Colon (tissue), 2 donors: ENCODE measurements around the gene HNRNPA3.
"Not testable (repeated sequence)": the region's sequence is repeated elsewhere in the genome, so short reads cannot be mapped to it uniquely, and the experiment has no call there.

Source experiments
- FAIRE-seq: peaks from 2 replicates; lab custom pipeline; 2012; peaks lifted over from hg19 to GRCh38; lab: Jason Lieb, UNC
- donor health status: control.
- donor health status: control.

The HNRNPA3 gene

GRCh38 chr2:177256026-177256425 is 43.4 kb downstream of the HNRNPA3 start:
- FAIRE-seq: no peak

GRCh38 chr2:177256695-177257094 is 44.1 kb downstream of the HNRNPA3 start:
- no peak for FAIRE-seq

GRCh38 chr2:177257471-177257870 is 44.9 kb downstream of the HNRNPA3 start:
- no peak for FAIRE-seq

GRCh38 chr2:177258059-177258458 is 45.5 kb downstream of the HNRNPA3 start:
- no peak for FAIRE-seq

GRCh38 chr2:177260379-177260778 is 47.8 kb downstream of the HNRNPA3 start:
- no peak for FAIRE-seq

GRCh38 chr2:177261116-177262060 is 48.8 kb downstream of the HNRNPA3 start:
- FAIRE-seq: no peak

GRCh38 chr2:177262092-177262491 is 49.5 kb downstream of the HNRNPA3 start:
- FAIRE-seq: no peak

GRCh38 chr2:177262958-177263450 is 50.4 kb downstream of the HNRNPA3 start:
- FAIRE-seq: no peak

GRCh38 chr2:177263451-177264208 is 51.0 kb downstream of the HNRNPA3 start:
- FAIRE-seq: no peak

- FAIRE-seq: no peak
Measured at GRCh38 chr2:177264209-177264692, 51.7 kb downstream of the HNRNPA3 start.

- no peak for FAIRE-seq
Measured at GRCh38 chr2:177264693-177265587, 52.3 kb downstream of the HNRNPA3 start, which contains the start of gene NFE2L2. Gene NFE2L2 (minus strand): TSS chr2:177264727. CDS start chr2:177264576, 151 bp downstream.

- peak; percentile 73 for FAIRE-seq
Measured at GRCh38 chr2:177265824-177266817, 53.5 kb downstream of the HNRNPA3 start.

- FAIRE-seq: not testable (repeated sequence)
Measured at GRCh38 chr2:177266955-177267354, 54.4 kb downstream of the HNRNPA3 start.

GRCh38 chr2:177268187-177268871 is 55.7 kb downstream of the HNRNPA3 start:
- no peak for FAIRE-seq

GRCh38 chr2:177268901-177269300 is 56.3 kb downstream of the HNRNPA3 start:
- FAIRE-seq: no peak

GRCh38 chr2:177270531-177270930 is 57.9 kb downstream of the HNRNPA3 start:
- no peak for FAIRE-seq

GRCh38 chr2:177271981-177272666 is 59.5 kb downstream of the HNRNPA3 start:
- no peak for FAIRE-seq

- FAIRE-seq: no peak
Measured at GRCh38 chr2:177272765-177273164, 60.2 kb downstream of the HNRNPA3 start.

- no peak for FAIRE-seq
Measured at GRCh38 chr2:177273408-177273807, 60.8 kb downstream of the HNRNPA3 start.
